ENCODE measurements around the gene SPPL2C.

DNA sequence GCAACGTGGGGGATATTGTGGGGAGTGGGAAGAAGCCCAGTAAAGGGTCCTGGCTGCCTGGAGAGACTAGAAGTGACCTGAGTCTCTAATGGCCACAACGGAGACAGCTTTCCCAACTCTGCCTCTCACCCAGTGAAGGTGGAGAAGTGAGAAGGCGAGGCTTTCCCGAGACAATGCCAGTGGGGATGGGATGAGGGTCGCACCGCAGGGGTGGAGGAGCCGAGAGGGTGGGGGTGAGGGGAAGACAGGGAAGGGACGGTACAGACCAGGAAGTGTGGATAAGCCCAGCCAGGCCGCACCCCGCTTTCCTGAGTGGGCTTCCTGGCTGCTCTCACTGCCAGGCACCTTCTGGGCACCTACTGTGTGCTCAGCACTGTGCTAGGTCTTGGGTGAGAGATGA is 7.5 kb upstream of the SPPL2C start:
- TF ChIP-seq, protein P1, sequence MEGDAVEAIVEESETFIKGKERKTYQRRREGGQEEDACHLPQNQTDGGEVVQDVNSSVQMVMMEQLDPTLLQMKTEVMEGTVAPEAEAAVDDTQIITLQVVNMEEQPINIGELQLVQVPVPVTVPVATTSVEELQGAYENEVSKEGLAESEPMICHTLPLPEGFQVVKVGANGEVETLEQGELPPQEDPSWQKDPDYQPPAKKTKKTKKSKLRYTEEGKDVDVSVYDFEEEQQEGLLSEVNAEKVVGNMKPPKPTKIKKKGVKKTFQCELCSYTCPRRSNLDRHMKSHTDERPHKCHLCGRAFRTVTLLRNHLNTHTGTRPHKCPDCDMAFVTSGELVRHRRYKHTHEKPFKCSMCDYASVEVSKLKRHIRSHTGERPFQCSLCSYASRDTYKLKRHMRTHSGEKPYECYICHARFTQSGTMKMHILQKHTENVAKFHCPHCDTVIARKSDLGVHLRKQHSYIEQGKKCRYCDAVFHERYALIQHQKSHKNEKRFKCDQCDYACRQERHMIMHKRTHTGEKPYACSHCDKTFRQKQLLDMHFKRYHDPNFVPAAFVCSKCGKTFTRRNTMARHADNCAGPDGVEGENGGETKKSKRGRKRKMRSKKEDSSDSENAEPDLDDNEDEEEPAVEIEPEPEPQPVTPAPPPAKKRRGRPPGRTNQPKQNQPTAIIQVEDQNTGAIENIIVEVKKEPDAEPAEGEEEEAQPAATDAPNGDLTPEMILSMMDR (conservative IDR thresholded peaks at IDR 0.05; ENCODE audit: low read length), result no peak
- TF ChIP-seq EZH2phosphoT487 (IDR thresholded peaks at IDR 0.05; ENCODE audit: borderline replicate concordance, low read depth, low read length), result no peak
